Smooth muscle cell (in vitro differentiated cells): ENCODE measurements around the gene PFDN4. TPM values are rescaled to one million over a fixed set of nuclear protein-coding genes. Genes with fewer than 3 reads are reported as not detected.

Source experiments
- DNase-seq: peaks from one replicate; lab custom pipeline; 2025; ENCODE audit not compliant: unreplicated experiment; lab: John Stamatoyannopoulos, UW
- H2AFZ ChIP-seq: fragments of 200-600 bp; sonication (generic); 2 replicates; pipeline ENCODE4 v1.6.0; 2016; ENCODE audit warnings: antibody characterized with exemption, low read depth, mild to moderate bottlenecking
- H3F3A ChIP-seq: fragments of 200-600 bp; sonication (generic); 2 replicates; pipeline ENCODE4 v1.6.0; 2017; ENCODE audit warnings: antibody characterized with exemption, low read depth
- H3K27ac ChIP-seq: fragments of 200-600 bp; sonication (generic); 2 replicates; pipeline ENCODE4 v1.5.1; 2016; ENCODE audit warnings: low read depth, mild to moderate bottlenecking
- H3K27me3 ChIP-seq: fragments of 200-600 bp; sonication (generic); 2 replicates; pipeline ENCODE4 v1.6.1; 2016; ENCODE audit warnings: low read depth, mild to moderate bottlenecking
- H3K36me3 ChIP-seq: fragments of 200-600 bp; sonication (generic); 2 replicates; pipeline ENCODE4 v1.5.1; 2016; ENCODE audit warnings: low read depth
- H3K4me1 ChIP-seq: fragments of 200-600 bp; sonication (generic); 2 replicates; pipeline ENCODE4 v1.5.1; 2016; ENCODE audit warnings: low read depth
- H3K4me2 ChIP-seq: fragments of 200-600 bp; sonication (generic); 2 replicates; pipeline ENCODE4 v1.6.0; 2016; ENCODE audit warnings: mild to moderate bottlenecking
- H3K4me3 ChIP-seq: fragments of 200-600 bp; sonication (generic); 2 replicates; pipeline ENCODE4 v1.5.1; 2016; ENCODE audit warnings: mild to moderate bottlenecking
- H3K79me2 ChIP-seq: fragments of 200-600 bp; sonication (generic); 2 replicates; pipeline ENCODE4 v1.6.0; 2016; ENCODE audit warnings: low read depth, mild to moderate bottlenecking
- H3K9ac ChIP-seq: fragments of 200-600 bp; sonication (generic); 2 replicates; pipeline ENCODE4 v1.6.0; 2016; ENCODE audit warnings: low read depth
- H3K9me3 ChIP-seq: fragments of 200-600 bp; sonication (generic); replicated peaks from 2 replicates; pipeline ENCODE4 v1.5.1; 2016; ENCODE audit warnings: low read depth
- H4K20me1 ChIP-seq: fragments of 200-600 bp; sonication (generic); 2 replicates; pipeline ENCODE4 v1.6.0; 2016; ENCODE audit warnings: low read depth
- whole genome bisulfite sequencing: methylation state at CpG from one replicate; pipeline ENCODE4 v1.1.7; 2016; ENCODE audit warnings: low lambda C conversion rate; 5-methylcytosine and 5-hydroxymethylcytosine counted together
- polyA plus RNA-seq: library from polyadenylated mRNA; unstranded; fragments of >200 nt; fragmentation: Nextera tagmentation; extraction: Ambion mirVana; gene quantifications from 2 replicates; pipeline ENCODE4 v1.2.1, GENCODE V29; 2016
- total RNA-seq: library from RNA; depleted of rRNA; stranded (reverse); fragments of >200 nt; gene quantifications from 2 replicates; pipeline ENCODE4 v1.2.3, GENCODE V29; 2014
- TF ChIP-seq, protein P1 (sequence below): fragments of 200-600 bp; sonication (generic); IDR thresholded peaks from 2 replicates; pipeline ENCODE4 v1.5.1; 2017; ENCODE audit warnings: borderline replicate concordance, mild to moderate bottlenecking, antibody characterized with exemption; ENCODE audit not compliant: insufficient read depth, poor library complexity, severe bottlenecking

The PFDN4 gene
- total and polyA plus RNA-seq, 2 experiments from 2014 or later = 47.6 to 240 TPM

DNA sequence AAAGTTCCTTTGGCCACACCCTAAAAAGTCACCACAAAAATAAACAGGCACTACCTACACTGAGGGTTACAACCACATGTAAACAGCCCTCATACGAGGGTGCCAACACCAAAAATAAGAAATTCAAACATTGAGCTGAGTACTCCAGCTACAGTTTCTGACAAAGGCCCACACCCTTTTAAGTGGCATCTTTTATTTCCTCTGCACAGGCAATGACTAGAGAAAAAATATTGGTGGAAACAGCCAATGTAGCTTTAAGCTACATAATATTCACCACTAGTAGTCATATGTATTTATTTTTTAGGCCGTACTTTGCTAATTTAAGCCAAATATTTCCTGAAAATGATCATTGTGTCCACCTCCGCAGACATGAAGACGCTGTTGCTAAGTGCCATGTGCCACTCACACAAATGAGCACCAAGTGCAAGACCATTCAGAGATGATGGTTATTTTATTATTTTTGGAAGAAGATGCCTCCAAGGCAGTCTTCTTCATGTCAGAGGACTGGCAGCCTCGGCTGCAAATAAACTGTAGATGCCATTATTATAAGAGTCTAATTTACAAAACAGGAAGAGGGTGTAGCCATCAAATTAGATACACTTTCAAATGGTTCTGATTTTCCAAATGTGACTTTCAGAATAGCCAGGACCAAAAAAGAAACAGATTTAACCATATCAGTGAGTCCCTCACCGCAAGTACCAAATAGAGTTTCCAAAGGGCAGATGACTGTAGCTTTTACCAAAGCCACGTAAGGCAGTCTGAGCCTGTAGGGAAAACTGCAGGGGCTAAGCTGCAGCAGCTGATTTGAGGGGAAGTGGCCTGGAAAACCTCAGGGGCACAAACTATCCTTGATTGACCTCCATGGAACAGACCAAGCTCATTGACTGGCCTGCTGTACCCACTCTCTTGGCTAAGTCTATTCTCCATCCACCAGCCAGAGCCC, 47.6 kb upstream of the PFDN4 start:
- Histone ChIP-seq H3K36me3 (no peaks in the 10 kb centered on the region), H3K27ac (no peak overlapping the region), H3K9me3 (no peaks in the 10 kb centered on the region), H3F3A (no peaks in the 10 kb centered on the region), H3K9ac (no peak overlapping the region), H3K4me3 (no peak overlapping the region), H3K4me2 (no peak overlapping the region), H3K27me3 (no peaks in the 10 kb centered on the region), H2AFZ (no peak overlapping the region), H3K79me2 (no peaks in the 10 kb centered on the region), H4K20me1 (no peaks in the 10 kb centered on the region), H3K4me1 (no peaks in the 10 kb centered on the region)
- DNase-seq = no peak
- TF ChIP-seq, protein P1, sequence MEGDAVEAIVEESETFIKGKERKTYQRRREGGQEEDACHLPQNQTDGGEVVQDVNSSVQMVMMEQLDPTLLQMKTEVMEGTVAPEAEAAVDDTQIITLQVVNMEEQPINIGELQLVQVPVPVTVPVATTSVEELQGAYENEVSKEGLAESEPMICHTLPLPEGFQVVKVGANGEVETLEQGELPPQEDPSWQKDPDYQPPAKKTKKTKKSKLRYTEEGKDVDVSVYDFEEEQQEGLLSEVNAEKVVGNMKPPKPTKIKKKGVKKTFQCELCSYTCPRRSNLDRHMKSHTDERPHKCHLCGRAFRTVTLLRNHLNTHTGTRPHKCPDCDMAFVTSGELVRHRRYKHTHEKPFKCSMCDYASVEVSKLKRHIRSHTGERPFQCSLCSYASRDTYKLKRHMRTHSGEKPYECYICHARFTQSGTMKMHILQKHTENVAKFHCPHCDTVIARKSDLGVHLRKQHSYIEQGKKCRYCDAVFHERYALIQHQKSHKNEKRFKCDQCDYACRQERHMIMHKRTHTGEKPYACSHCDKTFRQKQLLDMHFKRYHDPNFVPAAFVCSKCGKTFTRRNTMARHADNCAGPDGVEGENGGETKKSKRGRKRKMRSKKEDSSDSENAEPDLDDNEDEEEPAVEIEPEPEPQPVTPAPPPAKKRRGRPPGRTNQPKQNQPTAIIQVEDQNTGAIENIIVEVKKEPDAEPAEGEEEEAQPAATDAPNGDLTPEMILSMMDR = no peak
- 74% methylated on average over 7 of the region's 7 CpGs for WGBS

- Histone ChIP-seq H3K27ac (no peak overlapping the region), H3K4me1 (no peaks in the 10 kb centered on the region), H3F3A (no peaks in the 10 kb centered on the region), H2AFZ (no peak overlapping the region), H3K27me3 (no peaks in the 10 kb centered on the region), H3K9me3 (no peaks in the 10 kb centered on the region), H3K4me2 (no peak overlapping the region), H3K9ac (no peak overlapping the region), H3K79me2 (no peaks in the 10 kb centered on the region), H3K4me3 (no peak overlapping the region), H4K20me1 (no peaks in the 10 kb centered on the region), H3K36me3 (no peaks in the 10 kb centered on the region)
- no peak for DNase-seq
- TF ChIP-seq, protein P1 = no peak
- 95% methylated on average over 9 of the region's 9 CpGs for whole genome bisulfite sequencing
Observed at GRCh38 chr20:54161008-54161820, 46.7 kb upstream of the PFDN4 start.

DNA sequence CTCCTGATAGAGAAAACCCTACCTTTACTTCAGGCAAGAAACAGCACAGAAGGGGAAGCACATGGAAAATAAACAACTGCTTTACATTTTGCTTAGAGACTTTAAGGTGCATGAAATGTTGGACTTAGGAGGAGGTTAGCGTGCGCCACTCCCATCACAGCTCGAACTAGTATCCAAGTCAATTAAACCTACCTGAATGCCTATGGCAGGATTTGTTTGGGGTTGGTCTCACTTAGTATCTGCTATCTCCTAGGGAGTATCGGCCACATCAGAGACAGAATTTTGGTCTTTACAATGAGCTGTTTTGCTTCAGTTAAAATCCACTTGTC, 46.1 kb upstream of the PFDN4 start:
- Histone ChIP-seq H2AFZ (no peak overlapping the region), H3K9ac (no peak overlapping the region), H3K9me3 (no peaks in the 10 kb centered on the region), H3K4me3 (no peak overlapping the region), H3K27ac (no peak overlapping the region), H3K27me3 (no peaks in the 10 kb centered on the region), H3K4me1 (no peaks in the 10 kb centered on the region), H3F3A (no peaks in the 10 kb centered on the region), H3K79me2 (no peaks in the 10 kb centered on the region), H3K4me2 (no peak overlapping the region), H3K36me3 (no peaks in the 10 kb centered on the region), H4K20me1 (no peaks in the 10 kb centered on the region)
- 87% methylated on average over 4 of the region's 4 CpGs for WGBS
- TF ChIP-seq, protein P1 = no peak
- no peak for DNase-seq
